ENCODE data around the gene NHERF1. TPM values are rescaled to one million over a fixed set of nuclear protein-coding genes. Genes with fewer than 3 reads are reported as not detected.
A peak's percentile ranks its signal among the peaks of the same experiment; 100 is the strongest.

NHERF1 gene
- total and polyA plus RNA-seq, 9 of the 15 experiments (the other 6 are each of a cell fraction or from before 2014, with no cell fraction given) = 11.4 to 79.9 (median 36.9) TPM

- TF ChIP-seq MEIS2 (IDR thresholded peaks at IDR 0.05; ENCODE audit: partially characterized antibody) (peak; percentile 5), CXXC5 (CRISPR knock-in tag; IDR thresholded peaks at IDR 0.05) (peak; percentile 89), HLTF (IDR thresholded peaks at IDR 0.05) (no peak), MXI1 (IDR thresholded peaks at IDR 0.05; ENCODE audit: low read depth, low read length) (no peak), CTBP1 (IDR thresholded peaks at IDR 0.05; ENCODE audit: borderline replicate concordance) (0 out of 2 replicates have a peak, but pooled peaks have one; percentile 98), MAFK (IDR thresholded peaks at IDR 0.05; ENCODE audit: low read length) (no peak), MEF2D (tag; conservative IDR thresholded peaks at IDR 0.05; ENCODE audit: low read depth) (no peak), MYNN (IDR thresholded peaks at IDR 0.05) (no peak), MYNN (CRISPR knock-in tag; IDR thresholded peaks at IDR 0.05) (no peak), SMAD4 (CRISPR knock-in tag; conservative IDR thresholded peaks at IDR 0.05) (peak; percentile 31; the same call in 1 of the 2 replicates), ZC3H11A (IDR thresholded peaks at IDR 0.05; ENCODE audit: low read depth, low read length) (no peak), TRIM28 (IDR thresholded peaks at IDR 0.05) (no peak), NCOA1 (IDR thresholded peaks at IDR 0.05; ENCODE audit: low read depth) (no peak), NFIC (IDR thresholded peaks at IDR 0.05) (no peak), FOSL1 (tag; conservative IDR thresholded peaks at IDR 0.05) (no peak), SUPT5H (IDR thresholded peaks at IDR 0.05) (no peak), ZNF76 (CRISPR knock-in tag; IDR thresholded peaks at IDR 0.05; ENCODE audit: borderline replicate concordance) (no peak), ARID3B (CRISPR knock-in tag; IDR thresholded peaks at IDR 0.05; ENCODE audit: borderline replicate concordance) (no peak), SIN3A (IDR thresholded peaks at IDR 0.05; ENCODE audit: borderline replicate concordance in 2 of 2, control insufficient read depth in 1 of 2, low read depth in 2 of 2, low read length in 2 of 2) (0 out of 4 replicates have a peak, but pooled peaks of 1 of the 2 experiments have one; percentile 7), NCOA4 (IDR thresholded peaks at IDR 0.05; ENCODE audit: partially characterized antibody) (no peak), GMEB1 (CRISPR knock-in tag; IDR thresholded peaks at IDR 0.05) (peak; percentile 69), ZNF584 (CRISPR knock-in tag; IDR thresholded peaks at IDR 0.05; ENCODE audit: low read depth) (no peak), RBM39 (optimal IDR thresholded peaks at IDR 0.05; ENCODE audit: low read depth, low read length) (no peak), CCNT2 (IDR thresholded peaks at IDR 0.05; ENCODE audit: borderline replicate concordance, extremely low read depth, insufficient read length, low read depth, low read length) (no peak), SREBF1 (IDR thresholded peaks at IDR 0.05; ENCODE audit: borderline replicate concordance, low read depth, low read length) (0 out of 2 replicates have a peak, but pooled peaks have one; percentile 54), NFE2 (IDR thresholded peaks at IDR 0.05; ENCODE audit: low read depth) (no peak), NCOR1 (IDR thresholded peaks at IDR 0.05) (no peak), YY1 (IDR thresholded peaks at IDR 0.05; ENCODE audit: borderline replicate concordance in 1 of 3, control insufficient read depth in 1 of 3, extremely low read depth in 1 of 3, insufficient read depth in 3 of 3, insufficient read length in 1 of 3, insufficient replicate concordance in 2 of 3, low read depth in 1 of 3, low read length in 2 of 3) (peak in 2 of 3 experiments; percentile 80 to 86), TAL1 (IDR thresholded peaks at IDR 0.05) (no peak), SP2 (IDR thresholded peaks at IDR 0.05; ENCODE audit: extremely low read depth, low read depth, low read length, poor library complexity, severe bottlenecking) (peak; percentile 13)
These were observed 224 bp upstream of the NHERF1 start (continued) for GRCh38 chr17:74748279-74748528.
